Activated CD4-positive, alpha-beta T cell treated with anti-CD3 and anti-CD28 coated beads, Interleukin-2, amount 50 U/mL, for 4 hours (primary cell): Measurements from ENCODE around the gene HPN.
A peak's percentile ranks its signal among the peaks of the same experiment; 100 is the strongest.
"Not testable (repeated sequence)": the region's sequence is repeated elsewhere in the genome, so short reads cannot be mapped to it uniquely, and the experiment has no call there.

Experiments
- DNase-seq, 2 experiments: peaks; one replicate each; pipeline ENCODE4 v3.0.0-alpha.2; 2020

HPN gene

GRCh38 chr19:35088131-35088913 lies 46.8 kb downstream of the HPN start:
- no peak for DNase-seq

- no peak for DNase-seq
Measured at GRCh38 chr19:35089554-35089953, 48.0 kb downstream of the HPN start.

GRCh38 chr19:35090160-35090505 lies 48.6 kb downstream of the HPN start:
- DNase-seq: no peak

DNA sequence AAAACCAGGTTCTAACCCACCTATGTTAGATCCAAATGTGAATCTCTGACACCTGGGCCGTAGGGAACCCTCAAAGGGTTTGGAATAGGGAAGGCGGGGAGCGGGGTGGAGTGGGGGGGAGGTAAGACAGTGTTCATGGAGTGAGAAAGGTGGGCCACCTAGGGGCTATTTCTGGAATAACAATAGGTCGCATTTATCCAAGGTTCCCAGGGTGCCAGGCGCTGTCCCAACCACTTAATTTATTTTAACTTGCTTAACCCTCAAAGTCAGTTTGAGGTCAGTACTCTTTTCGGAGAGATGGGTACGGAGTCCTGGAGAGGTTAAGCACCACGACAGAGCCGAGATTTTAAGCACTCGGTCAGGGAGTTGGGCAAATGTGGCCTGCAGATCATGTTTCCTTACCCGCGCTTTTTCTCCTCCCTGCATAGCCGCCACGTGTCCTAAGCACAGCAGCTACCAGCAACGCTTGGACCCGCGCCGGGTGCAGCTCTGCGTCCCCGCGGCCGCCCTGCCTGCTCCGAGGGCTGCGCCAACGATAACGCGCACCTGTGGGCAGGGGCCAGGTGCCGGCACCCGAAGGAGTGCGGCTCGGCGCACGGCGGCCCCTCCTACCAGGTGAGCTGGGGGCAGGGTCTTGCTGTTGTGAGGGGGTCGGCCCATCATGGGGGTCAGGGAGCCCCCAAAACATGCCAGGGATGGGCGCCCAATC lies 49.1 kb downstream of the HPN start:
- peak; percentile 29 to 33 for DNase-seq

DNA sequence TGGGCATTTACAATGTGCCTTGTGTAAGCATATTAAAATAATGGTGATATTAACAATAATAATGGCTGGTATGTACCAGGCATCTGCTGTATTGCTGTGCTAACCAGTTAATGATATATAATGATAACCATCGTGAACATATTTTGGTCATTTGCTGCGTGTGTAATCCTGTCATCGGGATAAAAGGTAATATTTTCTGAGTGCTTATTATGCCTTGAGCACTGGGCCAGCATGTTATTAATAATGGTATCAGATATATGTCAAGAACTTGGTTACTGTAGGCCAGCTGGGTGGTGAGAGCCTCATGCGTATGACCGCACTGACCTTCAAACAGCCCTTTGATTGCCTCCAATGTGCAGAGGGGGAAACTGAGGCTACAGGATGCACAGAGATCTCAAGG lies 51.9 kb downstream of the HPN start:
- DNase-seq: no peak

DNA sequence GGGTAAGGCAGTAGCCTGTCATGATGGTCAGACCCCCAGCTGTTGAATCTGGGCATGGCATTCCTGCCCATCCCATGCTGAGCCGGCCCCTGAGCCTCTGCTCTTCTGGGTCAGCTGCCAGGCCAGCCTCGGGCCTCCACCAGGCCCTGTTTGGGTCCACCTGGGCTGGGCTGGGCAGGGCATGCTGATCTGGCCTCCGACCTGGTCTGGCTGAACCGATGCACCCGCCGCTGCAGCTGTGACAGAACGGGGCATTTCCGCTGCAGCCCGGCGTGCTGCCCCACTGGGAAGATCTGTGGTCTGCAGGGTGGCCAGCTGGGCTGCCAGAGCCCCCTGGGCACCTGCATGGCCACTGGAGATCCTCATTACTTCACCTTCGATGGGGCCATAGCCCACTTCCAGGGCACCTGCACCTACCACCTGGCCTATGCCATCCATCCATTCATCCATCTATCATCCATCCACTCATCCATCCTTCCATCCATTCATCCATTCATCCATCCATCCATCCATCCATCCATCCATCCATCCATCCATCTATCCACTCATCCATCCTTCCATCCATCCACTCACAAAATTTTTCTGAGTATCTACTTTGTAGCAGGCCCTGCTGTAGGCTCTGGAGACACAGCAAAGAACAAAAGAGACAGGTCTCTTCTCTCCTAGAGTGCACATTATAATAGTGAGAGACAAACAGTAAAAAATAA lies 52.6 kb downstream of the HPN start:
- no peak for DNase-seq

DNA sequence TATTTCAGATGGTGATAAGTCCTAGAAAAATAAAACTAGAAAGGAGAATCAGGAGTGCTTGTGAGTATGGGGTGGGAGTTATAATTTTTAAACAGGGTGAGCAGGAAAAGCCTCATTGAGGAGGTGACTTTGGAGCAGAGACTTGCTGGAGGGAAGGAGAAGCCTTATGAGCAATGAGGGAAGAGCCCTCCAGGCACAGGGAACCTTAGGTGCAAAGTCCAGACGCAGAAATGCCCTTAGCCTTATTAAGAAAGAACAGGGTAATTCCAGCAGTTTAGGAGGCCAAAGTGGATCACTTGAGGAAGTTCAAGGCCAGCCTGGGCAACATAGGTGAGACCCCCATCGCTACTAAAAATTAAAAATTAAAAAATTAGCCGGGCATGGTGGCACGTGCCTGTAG lies 53.1 kb downstream of the HPN start:
- DNase-seq: no peak

DNA sequence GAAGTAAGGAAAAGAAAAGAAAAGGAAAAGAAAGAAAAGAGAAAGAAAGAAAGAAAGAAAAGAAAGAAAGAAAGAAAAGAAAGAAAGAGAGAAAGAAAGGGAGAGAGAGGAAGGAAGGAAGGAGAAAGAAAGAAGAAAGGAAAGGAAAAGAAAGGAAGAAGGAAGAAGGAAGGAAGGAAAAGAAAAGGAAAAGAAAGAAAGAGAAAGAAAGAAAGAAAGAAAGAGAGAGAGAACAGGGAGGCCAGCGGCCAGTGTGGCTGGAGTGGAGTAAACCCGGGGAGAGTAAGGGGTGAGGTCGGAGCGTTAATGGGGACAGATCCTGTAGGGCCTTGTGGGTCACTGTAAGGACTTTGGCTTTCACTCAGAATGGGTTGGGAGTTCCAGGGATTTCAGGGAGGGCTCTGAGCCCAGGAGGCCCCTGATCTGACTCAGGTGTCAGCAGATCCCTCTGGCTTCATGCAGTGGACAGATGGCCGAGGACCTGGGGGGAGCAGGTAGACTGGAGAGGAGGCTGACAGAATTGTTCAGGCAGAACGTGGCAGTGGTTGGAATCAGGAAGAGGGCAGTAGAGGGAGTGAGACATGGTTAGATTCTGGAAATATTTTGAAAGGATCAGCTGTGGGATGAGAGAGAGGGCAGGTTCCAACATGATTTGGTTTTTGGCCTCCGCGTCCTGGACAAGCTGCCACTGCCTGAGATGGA lies 54.3 kb downstream of the HPN start:
- no peak for DNase-seq

- DNase-seq: no peak
Measured at GRCh38 chr19:35098413-35099049, 57.0 kb downstream of the HPN start.

GRCh38 chr19:35099155-35099896 lies 57.8 kb downstream of the HPN start:
- DNase-seq: no peak

DNA sequence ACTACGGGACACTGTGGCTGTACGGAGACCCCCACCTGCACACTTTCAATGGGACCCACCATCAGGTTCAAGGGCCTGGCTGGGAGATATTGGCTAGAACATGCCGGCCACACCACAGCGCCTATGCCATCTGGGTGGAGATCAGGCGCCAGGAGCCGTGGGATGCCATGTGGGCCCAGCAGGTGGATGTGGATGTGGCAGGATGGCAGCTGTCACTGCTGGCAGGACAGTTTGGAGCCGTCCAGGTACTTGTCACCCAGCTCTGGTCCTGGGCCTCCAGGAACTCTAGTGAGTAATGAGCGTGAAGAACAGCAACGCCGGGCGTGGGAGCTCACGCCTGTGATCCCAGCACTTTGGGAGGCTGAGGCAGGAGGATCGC lies 58.4 kb downstream of the HPN start:
- no peak for DNase-seq

GRCh38 chr19:35100588-35101533 lies 59.3 kb downstream of the HPN start:
- no peak for DNase-seq

DNA sequence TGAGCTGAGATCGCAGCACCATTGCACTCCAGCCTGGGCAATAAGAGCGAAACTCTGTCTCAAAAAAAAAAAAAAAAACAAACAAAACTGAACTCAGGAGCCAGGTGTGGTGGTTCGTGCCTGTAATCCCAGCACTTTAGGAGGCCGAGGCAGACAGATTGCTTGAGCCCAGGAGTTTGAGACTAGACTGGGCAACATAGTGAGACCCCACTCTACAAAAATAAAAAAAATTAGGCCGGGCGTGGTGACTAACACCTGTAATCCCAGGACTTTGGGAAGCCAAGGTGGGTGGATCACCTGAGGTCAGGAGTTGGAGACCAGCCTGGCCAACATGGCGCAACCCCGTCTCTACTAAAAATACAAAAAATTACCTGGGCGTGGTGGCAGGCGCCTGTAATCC lies 60.4 kb downstream of the HPN start:
- DNase-seq: not testable (repeated sequence)

DNA sequence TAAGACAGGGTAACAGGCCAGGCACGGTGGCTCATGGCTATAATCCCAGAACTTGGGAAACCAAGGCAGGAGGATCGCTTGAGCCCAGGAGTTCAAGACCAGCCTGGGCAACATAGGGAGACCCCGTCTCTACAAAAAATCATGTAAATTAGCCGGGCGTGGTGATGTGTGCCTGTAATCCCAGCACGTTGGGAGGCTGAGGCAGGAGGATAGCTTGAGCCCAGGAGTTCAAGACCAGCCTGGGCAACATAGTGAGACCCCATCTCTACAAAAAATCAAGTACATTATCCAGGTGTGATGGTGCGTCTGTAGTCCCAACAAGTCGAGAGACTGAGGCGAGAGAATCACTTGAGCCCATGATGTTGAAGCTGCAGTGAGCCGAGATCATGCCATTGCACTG lies 62.1 kb downstream of the HPN start:
- not testable (repeated sequence) for DNase-seq

DNA sequence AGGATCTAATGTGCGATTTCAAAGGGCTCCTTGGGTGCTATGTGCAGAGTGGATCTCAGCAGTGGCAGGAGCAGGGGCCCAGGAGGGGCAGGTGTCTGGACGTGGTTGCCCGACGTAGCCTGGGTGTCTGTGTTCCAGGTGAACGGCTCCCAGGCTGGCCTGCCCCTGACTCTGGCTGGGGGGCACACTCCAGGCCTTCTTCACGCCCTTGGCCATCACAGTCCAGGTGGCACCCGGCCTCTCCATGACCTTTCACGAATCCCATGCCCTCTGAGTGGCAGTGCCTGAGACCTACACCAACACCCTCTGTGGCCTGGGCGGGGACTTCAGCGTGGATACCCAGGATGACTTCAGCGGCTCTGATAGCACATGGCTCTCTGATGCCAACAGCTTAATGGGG lies 62.8 kb downstream of the HPN start:
- DNase-seq: no peak

DNA sequence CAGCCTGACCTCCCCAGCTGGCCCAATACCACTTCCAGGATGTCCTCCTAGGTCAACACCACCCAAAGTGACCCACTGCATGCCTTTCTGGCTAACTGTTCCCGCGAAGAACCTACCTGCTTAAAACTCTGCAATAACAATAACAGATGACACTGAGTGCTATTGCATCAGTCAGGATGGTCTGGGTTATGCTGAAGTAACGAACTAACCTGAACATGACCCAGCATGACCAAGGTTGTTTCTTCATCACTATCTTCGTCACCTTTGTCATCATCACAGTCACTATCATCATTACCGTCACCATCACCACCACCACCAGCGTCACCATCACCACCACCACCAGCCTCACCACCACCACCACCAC lies 63.5 kb downstream of the HPN start:
- DNase-seq: no peak

GRCh38 chr19:35105411-35106290 lies 64.1 kb downstream of the HPN start:
- DNase-seq: no peak

- DNase-seq: no peak
Measured at GRCh38 chr19:35106291-35106583, 64.7 kb downstream of the HPN start.

DNA sequence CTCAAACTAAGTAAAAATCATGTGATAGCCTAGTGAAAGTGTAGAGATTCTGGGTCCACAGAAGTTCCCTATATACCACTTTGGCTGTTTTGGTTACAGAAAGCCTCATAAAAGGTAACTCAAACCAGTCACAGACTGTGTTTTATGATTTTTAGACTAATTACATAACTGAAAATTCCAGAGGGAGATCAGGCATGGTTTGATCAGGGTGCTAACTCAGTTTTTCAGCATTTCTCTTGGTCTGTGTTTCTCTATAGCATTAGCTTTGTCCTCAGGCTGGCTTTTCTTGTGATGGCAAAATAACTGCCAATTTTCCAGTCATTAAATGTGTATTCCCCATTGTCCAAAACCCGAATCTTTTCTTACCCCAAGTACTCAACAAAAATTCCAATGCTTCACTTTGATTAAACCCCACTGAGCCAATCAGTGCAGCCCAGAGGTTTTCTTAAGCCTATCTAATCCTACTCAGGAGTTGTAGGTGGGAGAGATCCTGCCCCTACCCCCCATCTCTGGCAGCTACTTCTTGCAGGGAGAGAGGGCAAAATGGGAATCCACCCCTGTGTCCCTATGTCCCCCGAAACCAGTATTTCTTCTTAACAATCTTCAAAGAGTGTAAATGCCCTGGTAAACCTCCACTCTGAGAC lies 65.5 kb downstream of the HPN start:
- no peak for DNase-seq

- DNase-seq: no peak
Measured at GRCh38 chr19:35107545-35107944, 66.0 kb downstream of the HPN start.
